Stomach (tissue), 9 donors: Measurements from ENCODE around the gene TRERF1. TPM values are rescaled to one million over a fixed set of nuclear protein-coding genes. Genes with fewer than 3 reads are reported as not detected.

Source experiments
- DNase-seq, 2 donors: peaks; one replicate each; pipeline versions ENCODE4 v3.0.0 to v3.0.0-alpha.2; 2013 to 2019
- H3K27ac ChIP-seq, 5 donors: fragments of 200-600 bp in 4 of 5; sonication (generic) in 4 of 5; one replicate each; pipeline ENCODE4 v1.5.1; 2013 to 2019; ENCODE audit warnings: mild to moderate bottlenecking in 1 of 5, moderate library complexity in 1 of 5
- H3K27me3 ChIP-seq, 3 donors: fragments of 200-600 bp; sonication (generic); one replicate each; pipeline ENCODE4 v1.5.1; 2017 to 2019; ENCODE audit warnings: mixed run types in 1 of 3
- H3K36me3 ChIP-seq, 4 donors: fragments of 200-600 bp; sonication (generic); 1 replicate in 3 of 4; 2 replicates in 1 of 4; pipeline ENCODE4 v1.5.1; 2016 to 2019
- H3K4me1 ChIP-seq, 4 donors: fragments of 200-600 bp; sonication (generic); one replicate each; pipeline ENCODE4 v1.5.1; 2016 to 2019
- H3K4me3 ChIP-seq, 4 donors: fragments of 200-600 bp; sonication (generic) in 3 of 4; one replicate each; pipeline ENCODE4 v1.5.1; 2016 to 2019; ENCODE audit warnings: mild to moderate bottlenecking in 1 of 4
- H3K9me3 ChIP-seq, 4 donors: fragments of 200-600 bp; sonication (generic); one replicate each; pipeline ENCODE4 v1.5.1; 2016 to 2019
- CTCF ChIP-seq, 7 experiments: fragments of 450-650 bp in 4 of 7; fragments of 200-600 bp in 3 of 7; sonication (generic) in 3 of 7; IDR thresholded peaks; one replicate each; pipeline ENCODE4 v1.5.1; 2016 to 2019; ENCODE audit warnings: antibody characterized with exemption in 7 of 7, control low read depth in 2 of 7, mild to moderate bottlenecking in 1 of 7
- EP300 ChIP-seq: sonication (generic); formaldehyde crosslinking; IDR thresholded peaks from one replicate; pipeline ENCODE4 v1.6.1; 2017; ENCODE audit warnings: antibody characterized with exemption
- POLR2A ChIP-seq, 4 donors: fragments of 450-650 bp; IDR thresholded peaks; one replicate each; pipeline ENCODE4 v1.6.1; 2016; ENCODE audit warnings: antibody characterized with exemption in 4 of 4, control low read depth in 2 of 4, mild to moderate bottlenecking in 1 of 4, moderate library complexity in 1 of 4
- POLR2AphosphoS5 ChIP-seq, 3 donors: sonication (generic); formaldehyde crosslinking; IDR thresholded peaks; one replicate each; pipeline ENCODE4 v1.6.1; 2016; ENCODE audit warnings: antibody characterized with exemption in 3 of 3
- WGBS, 5 donors: extraction: QIAGEN DNeasy Blood & Tissue Kit in 3 of 5; methylation state at CpG; one replicate each; pipeline versions ENCODE4 v1.1.5 to v1.1.7; 2013 to 2018; 5-methylcytosine and 5-hydroxymethylcytosine counted together
- intact Hi-C: fragments of 100-400 bp; cut with DNase I; formaldehyde crosslinking; loops from one replicate; pipeline ENCODE4 v1.15.1; 2023; ENCODE audit warnings: low total_unique reads
- polyA plus RNA-seq, 3 donors: library from polyadenylated mRNA; stranded (reverse); fragments of 200-250 nt; gene quantifications; one replicate each; pipeline ENCODE4 v1.2.3, GENCODE V29; 2013
- total RNA-seq, 5 donors: library from RNA; depleted of rRNA; stranded (reverse); fragments of >200 nt; gene quantifications; one replicate each; pipeline versions ENCODE4 v1.1.0 to v1.2.3, GENCODE V29; 2014 to 2016
- donor health status: healthy with polysubstance abuse.
- donor health status: Bipolar disorder and iron deficiency.
- donor health status: healthy.

The TRERF1 gene
- total and polyA plus RNA-seq, 8 donors, result 2.1 to 8.1 (median 4.9) TPM

GRCh38 chr6:42266538-42266937 is 185.2 kb downstream of the TRERF1 start:
- H3K27me3 ChIP-seq, result no peaks in the 10 kb centered on the region
- TF ChIP-seq CTCF (IDR thresholded peaks at IDR 0.05), result no peak
- TF ChIP-seq POLR2AphosphoS5 (IDR thresholded peaks at IDR 0.05), result no peak
- TF ChIP-seq EP300, result no peak
- 59 to 78% (median 64%) methylated on average over 1 of the region's 1 CpG for WGBS, 5 donors
- H3K9me3 ChIP-seq, result no peaks in the 10 kb centered on the region
- no peak overlapping the region for H3K27ac ChIP-seq
- H3K36me3 ChIP-seq, result peaks cover 10 to 33% (median 33%) of the 10 kb centered on the region in 4 donors
- H3K4me1 ChIP-seq, result peaks cover 0 to 8% (median 3%) of the 10 kb centered on the region in 4 donors
- no peak overlapping the region for H3K4me3 ChIP-seq
- no peak for DNase-seq
- intact Hi-C loops, result no loop called here

- TF ChIP-seq EP300 (no peak), CTCF (IDR thresholded peaks at IDR 0.05) (no peak), POLR2A (IDR thresholded peaks at IDR 0.05) (no peak), POLR2AphosphoS5 (IDR thresholded peaks at IDR 0.05) (no peak)
- Histone ChIP-seq H3K27ac (no peak overlapping the region), H3K9me3 (no peaks in the 10 kb centered on the region), H3K36me3 (peaks cover 10 to 33% (median 32%) of the 10 kb centered on the region in 4 donors), H3K4me1 (peaks cover 6 to 24% (median 11%) of the 10 kb centered on the region in 4 donors), H3K27me3 (no peaks in the 10 kb centered on the region), H3K4me3 (no peak overlapping the region)
- 88 to 93% (median 90%) methylated on average over 5 of the region's 5 CpGs for WGBS, 5 donors
- DNase-seq, result no peak
- intact Hi-C loops, result no loop called here
These were observed 186.8 kb downstream of the TRERF1 start for GRCh38 chr6:42264852-42265390.

- intact Hi-C loops, result no loop called here
- no peak overlapping the region for H3K4me3 ChIP-seq
- no peaks in the 10 kb centered on the region for H3K9me3 ChIP-seq
- TF ChIP-seq EP300, result no peak
- TF ChIP-seq POLR2AphosphoS5 (IDR thresholded peaks at IDR 0.05), result no peak
- no peak for TF ChIP-seq POLR2A (IDR thresholded peaks at IDR 0.05)
- TF ChIP-seq CTCF (IDR thresholded peaks at IDR 0.05), result no peak
- no peak for DNase-seq
- 70 to 83% (median 71%) methylated on average over 6 to 10 of the region's 10 CpGs for WGBS, 5 donors
- H3K27me3 ChIP-seq, result no peaks in the 10 kb centered on the region
- H3K4me1 ChIP-seq, result peaks cover 6 to 26% (median 11%) of the 10 kb centered on the region in 4 donors
- no peak overlapping the region for H3K27ac ChIP-seq
- peaks cover 8 to 29% (median 29%) of the 10 kb centered on the region in 4 donors for H3K36me3 ChIP-seq
These were observed 187.4 kb downstream of the TRERF1 start for GRCh38 chr6:42264162-42264851.

GRCh38 chr6:42263165-42263728 is 188.5 kb downstream of the TRERF1 start:
- no peak overlapping the region for H3K27ac ChIP-seq
- TF ChIP-seq POLR2AphosphoS5 (IDR thresholded peaks at IDR 0.05) (no peak), CTCF (IDR thresholded peaks at IDR 0.05) (no peak), POLR2A (IDR thresholded peaks at IDR 0.05) (no peak), EP300 (no peak)
- DNase-seq, result no peak
- H3K36me3 ChIP-seq, result peaks cover 5 to 28% (median 26%) of the 10 kb centered on the region in 4 donors
- intact Hi-C loops, result no loop called here
- H3K27me3 ChIP-seq, result no peaks in the 10 kb centered on the region
- WGBS, 5 donors, result 90 to 95% (median 92%) methylated on average over 21 to 24 of the region's 24 CpGs
- peaks cover 6 to 26% (median 11%) of the 10 kb centered on the region in 4 donors for H3K4me1 ChIP-seq
- no peak overlapping the region for H3K4me3 ChIP-seq
- no peaks in the 10 kb centered on the region for H3K9me3 ChIP-seq
